ENCODE data around the gene EFNA3.
A peak's percentile ranks its signal among the peaks of the same experiment; 100 is the strongest.

EFNA3 gene

GRCh38 chr1:155078469-155079209, at the start of gene EFNA3:
TSS of gene EFNA3 (plus strand) at chr1:155078837. CDS start at chr1:155078942, 105 bp downstream.
- peak in 1 of 2 donors; percentile 37 for DNase-seq (ENCODE audit: low read depth in 2 of 2, low spot score in 1 of 2)

DNA sequence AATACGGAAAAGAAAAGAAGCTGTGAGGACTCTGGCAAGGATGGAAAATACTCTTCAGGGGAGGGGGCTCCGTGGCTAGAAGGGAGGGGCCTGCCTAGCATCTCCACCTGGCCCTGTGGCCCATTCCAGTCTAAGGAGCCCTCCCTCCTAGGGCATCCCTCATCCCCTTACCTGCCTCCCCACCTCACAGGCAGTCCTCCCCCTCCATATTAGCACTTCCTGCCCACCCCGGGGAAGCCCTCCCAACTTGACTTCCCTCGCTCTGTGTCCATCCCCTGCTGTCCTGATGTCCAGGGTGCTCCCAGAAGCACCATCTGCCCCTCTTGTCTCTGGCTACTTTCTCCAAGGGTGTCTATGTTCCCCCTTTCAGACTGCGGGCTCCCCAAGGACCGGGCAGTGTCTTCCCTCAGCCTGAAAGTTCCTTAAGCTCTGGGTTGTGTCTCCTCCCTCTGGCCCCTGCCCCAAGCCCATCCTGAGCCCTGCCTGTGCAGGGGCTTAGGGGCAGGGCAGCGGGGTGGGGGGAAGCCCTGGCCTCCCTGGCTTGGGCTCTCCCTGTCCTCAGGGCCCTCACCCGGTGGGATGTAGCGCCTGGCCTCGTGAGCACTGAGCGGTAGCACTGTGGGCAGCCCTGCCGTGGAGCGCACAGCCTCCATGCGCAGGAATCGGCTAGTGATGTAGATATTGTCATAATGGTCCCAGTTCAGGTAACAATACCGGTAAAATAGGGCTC, 49.0 kb upstream of the EFNA3 start:
- no peak for DNase-seq (ENCODE audit: low read depth in 2 of 2, low spot score in 1 of 2)

GRCh38 chr1:155030243-155030795, 48.3 kb upstream of the EFNA3 start:
- DNase-seq (ENCODE audit: low read depth in 2 of 2, low spot score in 1 of 2), result no peak

- no peak for DNase-seq (ENCODE audit: low read depth in 2 of 2, low spot score in 1 of 2)
Measured at GRCh38 chr1:155030899-155031298, 47.7 kb upstream of the EFNA3 start.

DNA sequence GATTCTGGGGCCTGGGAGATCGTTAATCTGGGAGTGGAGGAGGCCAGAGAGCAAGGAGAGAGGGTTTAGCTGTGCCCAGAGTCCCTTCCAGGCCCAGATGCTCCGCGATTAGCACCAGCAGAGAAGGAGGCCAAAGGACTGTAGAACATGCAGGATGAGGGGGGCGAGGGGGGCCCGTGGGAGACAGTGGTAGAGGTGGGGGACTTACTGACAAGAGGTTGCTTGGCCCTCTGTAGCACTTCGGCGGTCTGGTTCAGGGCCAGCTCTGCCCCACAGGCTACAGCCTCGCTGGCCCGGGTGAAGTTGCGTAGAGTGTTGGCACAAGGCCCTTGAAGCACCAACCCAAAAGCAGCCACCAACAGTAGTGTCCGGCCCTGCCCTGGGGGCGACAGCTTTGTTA, 45.8 kb upstream of the EFNA3 start:
- DNase-seq (ENCODE audit: low read depth in 2 of 2, low spot score in 1 of 2), result no peak

DNA sequence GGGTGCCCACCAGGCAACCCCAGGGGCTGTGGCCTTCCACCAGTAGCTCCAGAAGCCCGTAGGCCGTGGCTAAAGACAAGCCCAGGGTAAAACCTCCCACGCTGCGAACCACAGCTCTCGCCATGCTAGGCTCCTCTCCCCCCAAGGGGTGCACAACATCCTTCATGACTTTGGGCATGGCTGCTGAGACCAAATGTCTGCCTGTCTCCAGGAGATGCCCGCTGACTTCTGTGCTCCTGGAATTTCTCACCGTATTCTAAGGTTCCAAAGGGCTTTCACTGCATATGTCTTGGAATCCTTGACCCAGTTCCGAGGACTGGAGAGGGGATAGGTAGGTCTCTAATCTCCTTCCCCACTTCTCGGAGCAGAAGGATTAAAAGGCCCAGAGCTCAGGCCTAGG, 45.1 kb upstream of the EFNA3 start, which contains the start of the genes DCST1 and DCST2:
Gene DCST1, plus strand, starts transcription at position 301 of the 400 bp plus-strand sequence. CDS start 213 bp downstream, outside the sequence.
Gene DCST2, minus strand, starts transcription at position 258 of the 400 bp plus-strand sequence. Its CDS starts 80 bp downstream, at position 178.
- no peak for DNase-seq (ENCODE audit: low read depth in 2 of 2, low spot score in 1 of 2)

DNA sequence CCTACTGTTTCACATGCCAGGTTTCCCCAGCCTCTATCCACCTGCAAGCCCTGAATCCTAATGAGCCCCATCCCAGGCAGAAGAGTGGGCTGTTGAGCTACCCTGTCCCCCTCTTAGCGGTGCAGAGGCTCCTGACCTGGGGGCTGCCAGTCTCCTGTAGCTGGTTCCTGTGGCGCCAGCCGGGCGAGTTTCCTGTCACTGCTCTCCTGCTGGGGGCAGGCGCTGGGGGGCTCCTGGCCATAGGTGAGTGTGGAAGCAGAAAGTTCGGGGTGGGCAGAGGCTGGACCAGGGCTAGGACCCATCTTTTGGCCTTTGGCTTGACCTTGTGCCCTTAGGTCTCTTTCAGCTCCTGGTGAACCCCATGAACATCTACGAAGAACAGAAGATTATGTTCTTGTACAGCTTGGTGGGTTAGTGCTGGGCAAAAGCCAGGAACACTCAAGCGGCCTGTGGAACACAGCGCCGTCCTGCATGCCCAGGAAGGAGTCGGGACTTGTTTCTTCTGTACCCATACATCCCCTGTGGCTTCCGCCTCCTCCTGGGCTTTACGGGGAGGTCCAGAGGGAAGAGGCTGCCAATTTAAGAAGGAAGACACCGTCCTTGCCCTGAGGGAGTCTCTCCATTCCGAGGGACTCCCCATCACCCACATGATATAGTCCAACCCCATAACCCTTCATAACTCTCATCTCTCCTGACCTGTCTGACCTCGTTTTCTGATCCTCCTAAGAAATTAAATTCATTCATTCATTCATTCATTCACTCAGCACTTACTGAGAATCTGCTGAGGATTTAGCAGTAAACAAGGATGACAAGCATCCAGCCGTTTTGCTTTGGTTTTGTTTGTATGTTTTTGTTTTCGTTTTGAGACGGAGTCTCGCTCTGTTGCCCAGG, 44.1 kb upstream of the EFNA3 start:
- DNase-seq (ENCODE audit: low read depth in 2 of 2, low spot score in 1 of 2), result no peak

DNA sequence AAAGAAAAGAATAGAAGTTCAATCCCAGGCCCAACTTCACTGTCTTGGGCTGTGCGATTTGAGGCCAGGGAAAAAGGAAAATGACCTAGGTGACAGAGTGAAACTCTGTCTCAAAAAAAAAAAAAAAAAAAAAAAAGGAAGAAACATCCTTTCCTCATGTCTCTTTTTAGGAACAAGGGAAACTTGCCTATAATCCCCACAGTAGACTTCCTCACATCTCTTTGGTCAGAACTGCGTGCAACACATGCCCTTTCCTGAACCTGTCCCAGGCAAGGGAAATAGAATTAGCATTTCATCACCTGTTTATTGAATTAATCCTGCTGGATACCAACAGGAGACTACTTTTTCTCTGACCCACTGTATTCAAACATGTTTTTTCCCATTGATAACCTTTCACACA, 42.7 kb upstream of the EFNA3 start:
- no peak for DNase-seq (ENCODE audit: low read depth in 2 of 2, low spot score in 1 of 2)

- DNase-seq (ENCODE audit: low read depth in 2 of 2, low spot score in 1 of 2), result no peak
Measured at GRCh38 chr1:155037043-155037442, 41.6 kb upstream of the EFNA3 start.

GRCh38 chr1:155037851-155038441, 40.7 kb upstream of the EFNA3 start:
- DNase-seq (ENCODE audit: low read depth in 2 of 2, low spot score in 1 of 2), result no peak

DNA sequence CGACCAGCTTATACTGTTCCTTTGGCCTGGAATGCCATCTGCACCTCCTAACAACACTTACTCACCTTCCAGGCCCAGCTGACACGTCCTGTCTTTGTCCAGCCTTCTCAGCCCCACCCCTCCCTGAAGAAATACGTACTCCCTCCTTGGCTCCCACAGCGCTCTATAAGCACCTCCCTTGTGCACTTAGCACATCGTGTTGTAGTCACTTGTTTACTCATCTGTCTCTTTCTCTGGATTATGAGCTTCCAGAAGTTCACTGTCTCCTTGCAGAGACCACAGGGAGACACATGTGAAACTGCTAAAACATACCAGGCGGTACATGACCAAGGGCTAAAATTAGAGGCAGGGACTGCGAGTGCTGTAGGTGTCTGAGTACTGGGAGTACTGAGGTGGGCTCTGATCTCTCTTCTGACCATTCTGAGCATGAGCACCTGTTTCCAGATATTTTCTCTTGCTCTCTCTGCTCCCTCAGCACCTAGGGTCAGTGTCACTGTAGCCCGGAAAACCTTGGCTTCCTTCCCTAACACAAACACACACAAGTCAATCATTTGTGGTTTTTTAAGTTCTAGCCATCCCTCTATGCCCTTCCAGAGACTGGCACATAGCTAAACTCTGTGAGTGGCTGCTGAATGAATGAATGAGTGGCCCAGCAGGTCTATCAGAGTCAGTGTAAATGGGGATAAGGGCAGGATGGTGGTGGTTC, 39.9 kb upstream of the EFNA3 start:
- no peak for DNase-seq (ENCODE audit: low read depth in 2 of 2, low spot score in 1 of 2)

- no peak for DNase-seq (ENCODE audit: low read depth in 2 of 2, low spot score in 1 of 2)
Measured at GRCh38 chr1:155039308-155039669, 39.3 kb upstream of the EFNA3 start.

GRCh38 chr1:155040358-155041093, 38.1 kb upstream of the EFNA3 start:
- DNase-seq (ENCODE audit: low read depth in 2 of 2, low spot score in 1 of 2), result no peak

GRCh38 chr1:155042789-155043188, 35.8 kb upstream of the EFNA3 start:
- DNase-seq (ENCODE audit: low read depth in 2 of 2, low spot score in 1 of 2), result no peak

DNA sequence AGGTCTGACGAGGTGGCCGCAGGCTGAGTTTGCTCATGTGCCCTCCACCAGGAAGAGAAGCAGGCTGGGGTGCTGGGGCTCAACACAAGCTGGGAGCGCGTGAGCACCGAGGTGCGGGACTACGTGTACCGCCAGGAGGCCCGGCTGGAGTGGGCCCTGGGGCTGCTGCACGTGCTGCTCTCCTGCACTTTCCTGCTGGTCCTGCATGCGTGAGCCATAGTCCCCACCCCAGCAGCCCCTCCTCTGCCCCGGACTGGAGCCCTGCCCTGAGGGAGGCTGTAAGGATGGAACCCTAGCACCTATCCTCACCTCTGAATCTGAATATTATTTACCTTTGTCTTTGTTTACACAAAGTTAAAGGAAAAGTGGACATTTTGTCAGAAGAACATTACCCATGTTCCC, 35.3 kb upstream of the EFNA3 start:
- no peak for DNase-seq (ENCODE audit: low read depth in 2 of 2, low spot score in 1 of 2)

DNA sequence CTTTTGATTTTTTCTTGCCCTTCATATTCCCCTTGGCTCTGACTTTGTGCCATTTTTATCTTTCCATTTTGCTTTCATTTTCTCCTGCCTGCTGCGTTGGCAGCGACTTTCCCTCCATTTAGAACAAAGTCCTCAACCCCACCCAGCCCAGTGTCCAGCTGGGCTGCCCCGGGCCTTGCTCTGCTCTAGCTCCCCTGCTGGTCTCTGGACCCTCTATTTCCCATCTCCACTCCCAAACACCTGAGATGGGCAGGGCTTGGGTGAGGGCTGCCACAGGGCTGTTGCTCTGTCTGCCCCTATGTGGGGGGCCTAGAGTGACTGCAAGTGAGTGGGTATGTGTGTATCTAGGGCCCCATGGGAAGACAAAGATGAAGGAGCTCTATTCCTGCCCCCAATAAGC, 34.8 kb upstream of the EFNA3 start:
- no peak for DNase-seq (ENCODE audit: low read depth in 2 of 2, low spot score in 1 of 2)

DNA sequence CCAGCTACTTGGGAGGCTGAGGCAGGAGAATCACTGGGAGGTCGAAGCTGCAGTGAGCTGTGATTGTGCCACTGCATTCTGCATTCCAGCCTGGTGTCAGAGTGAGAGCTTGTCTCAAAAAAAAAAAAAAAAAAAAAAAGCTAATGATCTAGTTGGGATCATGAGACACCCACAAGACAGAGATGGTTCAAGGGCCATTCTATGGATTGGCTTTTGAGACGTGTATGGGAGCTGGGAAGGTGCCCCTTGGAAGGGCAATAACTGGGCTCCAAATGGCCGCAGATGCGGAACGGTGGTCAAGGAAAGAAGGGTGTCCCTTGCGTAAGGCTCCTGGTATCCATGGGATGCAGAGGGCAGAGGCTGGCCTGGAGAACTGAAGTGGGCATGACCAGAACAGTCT, 34.3 kb upstream of the EFNA3 start:
- no peak for DNase-seq (ENCODE audit: low read depth in 2 of 2, low spot score in 1 of 2)

DNA sequence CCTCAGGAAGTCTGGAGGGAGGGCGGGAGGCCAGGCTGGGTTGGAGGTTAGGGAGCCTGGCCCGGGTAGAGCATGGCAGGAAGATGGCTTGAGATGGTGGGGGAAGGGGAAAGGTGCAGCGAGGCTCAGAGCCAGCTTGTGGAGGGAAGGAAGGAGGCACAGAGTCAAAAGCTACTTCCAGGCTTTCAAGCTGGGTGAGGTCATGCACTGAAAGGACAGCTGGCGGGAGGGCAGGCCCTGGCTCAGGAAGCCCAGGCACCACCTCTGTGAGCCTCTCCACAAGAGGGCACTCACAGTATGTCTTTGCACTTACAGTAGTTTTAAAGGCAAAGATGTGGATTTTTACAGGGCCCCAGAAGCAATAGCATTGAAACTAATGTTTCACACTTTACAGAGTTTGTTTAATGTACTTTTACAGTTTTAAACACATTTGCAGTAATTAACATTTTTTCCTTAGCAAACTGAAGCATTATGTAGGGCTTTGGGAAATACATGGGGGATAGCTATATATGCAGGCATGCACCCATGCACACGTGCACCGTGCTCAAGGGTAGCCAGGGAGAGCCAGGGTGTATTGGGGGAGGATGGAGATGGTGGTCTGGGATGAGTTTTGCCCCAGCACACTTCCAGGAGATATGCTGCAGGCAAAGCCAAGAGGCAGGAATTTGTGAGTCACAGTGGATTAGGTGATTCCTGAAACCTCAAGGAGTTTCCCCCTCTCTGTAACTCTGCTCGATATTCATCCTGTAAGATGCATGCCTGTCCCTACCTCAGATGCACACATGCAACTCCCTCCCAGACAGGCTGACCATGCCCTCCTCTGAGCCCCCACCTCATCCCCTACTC, 33.6 kb upstream of the EFNA3 start:
- no peak for DNase-seq (ENCODE audit: low read depth in 2 of 2, low spot score in 1 of 2)

Measured in stimulated activated CD8-positive, alpha-beta memory T cell treated with anti-CD3 and anti-CD28 coated beads, Interleukin-4, amount 100 ng/mL, for 1 hour (primary cell).